K562 (cell line): ENCODE measurements around the gene ZACN. TPM values are rescaled to one million over a fixed set of nuclear protein-coding genes. Genes with fewer than 3 reads are reported as not detected.

Experiments used
- CREBBP ChIP-seq: IDR thresholded peaks from one replicate; pipeline ENCODE4 v1.6.1; 2012; ENCODE audit warnings: low read depth, mild to moderate bottlenecking, control low read depth, inconsistent platforms, low read length
- CREM ChIP-seq: IDR thresholded peaks from 2 replicates; pipeline ENCODE4 v1.6.1; 2014; ENCODE audit warnings: antibody characterized with exemption, low read depth
- FUS ChIP-seq: fragments of 200-400 bp; formaldehyde crosslinking; optimal IDR thresholded peaks from 2 replicates; pipeline ENCODE3; 2017; ENCODE audit warnings: low read depth, low read length
- HDAC2 ChIP-seq: fragments of 450-650 bp; IDR thresholded peaks from 2 replicates; pipeline ENCODE4 v1.6.1; 2016; ENCODE audit warnings: mild to moderate bottlenecking
- ILK ChIP-seq: fragments of 450-650 bp; IDR thresholded peaks from 2 replicates; pipeline ENCODE4 v1.6.1; 2016; ENCODE audit warnings: missing genetic modification characterization, low read depth, mild to moderate bottlenecking, missing compliant biosample characterization, moderate library complexity, borderline replicate concordance
- KAT7 ChIP-seq: sonication (generic); formaldehyde crosslinking; IDR thresholded peaks from 2 replicates; pipeline ENCODE4 v1.8.0; 2022; ENCODE audit warnings: missing genetic modification reagents, mild to moderate bottlenecking, borderline replicate concordance
- MYNN ChIP-seq, 2 experiments: sonication (generic); formaldehyde crosslinking in 1 of 2; IDR thresholded peaks; 2 replicates each; pipeline versions ENCODE4 v1.5.0 to v1.6.1; 2016 to 2020; ENCODE audit warnings: antibody characterized with exemption in 1 of 2, missing genetic modification reagents in 1 of 2
- RAD51 ChIP-seq: fragments of 450-650 bp; IDR thresholded peaks from 2 replicates; pipeline ENCODE4 v1.7.1; 2016; ENCODE audit warnings: low read depth, mild to moderate bottlenecking, borderline replicate concordance
- RBM17 ChIP-seq: fragments of 200-400 bp; formaldehyde crosslinking; IDR thresholded peaks from 2 replicates; pipeline ENCODE4 v1.6.1; 2017; ENCODE audit warnings: low read depth, mild to moderate bottlenecking, low read length, borderline replicate concordance
- RHOXF2B ChIP-seq: fragments of 250-450 bp; sonication (Bioruptor Pico); conservative IDR thresholded peaks from 2 replicates; pipeline ENCODE4 v1.5.1; 2021
- TCF3 ChIP-seq: sonication (generic); formaldehyde crosslinking; IDR thresholded peaks from 2 replicates; pipeline ENCODE4 v1.4.0; 2020; ENCODE audit warnings: mild to moderate bottlenecking, missing genetic modification reagents
- TOE1 ChIP-seq, 2 experiments: fragments of 450-650 bp in 1 of 2; sonication (generic) in 1 of 2; formaldehyde crosslinking in 1 of 2; IDR thresholded peaks; 2 replicates each; pipeline versions ENCODE4 v1.7.1 to v1.8.0; 2016 to 2022; ENCODE audit warnings: borderline replicate concordance in 2 of 2, mild to moderate bottlenecking in 2 of 2, antibody characterized with exemption in 1 of 2, inconsistent platforms in 1 of 2, low read depth in 1 of 2, missing genetic modification reagents in 1 of 2, moderate library complexity in 1 of 2
- ZKSCAN1 ChIP-seq: fragments of 150-350 bp; IDR thresholded peaks from 2 replicates; pipeline ENCODE4 v1.6.1; 2016; ENCODE audit warnings: low read depth, low read length
- ZNF324 ChIP-seq: fragments of 250-450 bp; sonication (Bioruptor Pico); IDR thresholded peaks from 2 replicates; pipeline ENCODE4 v1.4.0; 2020; ENCODE audit warnings: mild to moderate bottlenecking
- ZNF778 ChIP-seq: fragments of 450-650 bp; formaldehyde crosslinking; IDR thresholded peaks from 2 replicates; pipeline ENCODE4 v1.4.0; 2020; ENCODE audit warnings: mild to moderate bottlenecking, moderate library complexity
- polyA plus RNA-seq, 8 experiments: library from polyadenylated mRNA; depleted of rRNA in 4 of 8; stranded (reverse) in 5 of 8; unstranded in 3 of 8; fragments of >200 nt; fragmentation: Nextera tagmentation in 2 of 8; fragmentation: Illumina TruSeq in 1 of 8; extraction: Ambion mirVana in 2 of 8; extraction: Trizol in 1 of 8; gene quantifications; 2 replicates each; pipeline versions ENCODE4 v1.2.1 to v1.2.3, GENCODE V29; 2011 to 2014; ENCODE audit warnings: inconsistent platforms in 1 of 8, missing spikeins in 1 of 8
- total RNA-seq, 7 experiments: library from RNA; depleted of rRNA in 6 of 7; stranded (reverse); fragments of >200 nt in 6 of 7; fragmentation: Illumina TruSeq in 2 of 7; extraction: Trizol in 2 of 7; gene quantifications; 2 replicates each; pipeline versions ENCODE4 v1.2.1 to v1.2.3, GENCODE V29; 2011 to 2021; ENCODE audit warnings: low replicate concordance in 1 of 7
- TF ChIP-seq, protein P1 (sequence below): sonication (generic); formaldehyde crosslinking; IDR thresholded peaks from 2 replicates; pipeline ENCODE4 v1.8.0; 2022; ENCODE audit warnings: mild to moderate bottlenecking, missing genetic modification reagents, borderline replicate concordance
- TF ChIP-seq, protein P2 (sequence below): fragments of 250-450 bp; sonication (Bioruptor Pico); IDR thresholded peaks from 2 replicates; pipeline ENCODE4 v1.8.0; 2021; ENCODE audit warnings: borderline replicate concordance, mild to moderate bottlenecking, moderate library complexity; ENCODE audit not compliant: poor library complexity, severe bottlenecking
- TF ChIP-seq, protein P3 (sequence below): fragments of 450-650 bp; formaldehyde crosslinking; IDR thresholded peaks from 2 replicates; pipeline ENCODE4 v1.4.0; 2022; ENCODE audit warnings: missing genetic modification characterization
- TF ChIP-seq, protein P4 (sequence below): IDR thresholded peaks from 3 replicates; pipeline ENCODE4 v1.6.1; 2011; ENCODE audit warnings: borderline replicate concordance, mild to moderate bottlenecking; ENCODE audit not compliant: insufficient read length, insufficient read depth
- TF ChIP-seq, protein P5 (sequence below): fragments of 450-650 bp; formaldehyde crosslinking; IDR thresholded peaks from 2 replicates; pipeline ENCODE4 v1.4.0; 2020; ENCODE audit warnings: mild to moderate bottlenecking, mixed read lengths

ZACN gene
- total and polyA plus RNA-seq, 9 of the 15 experiments (the other 6 are each of a cell fraction or from before 2014, with no cell fraction given) = 0.07 TPM; not detected in 8

DNA sequence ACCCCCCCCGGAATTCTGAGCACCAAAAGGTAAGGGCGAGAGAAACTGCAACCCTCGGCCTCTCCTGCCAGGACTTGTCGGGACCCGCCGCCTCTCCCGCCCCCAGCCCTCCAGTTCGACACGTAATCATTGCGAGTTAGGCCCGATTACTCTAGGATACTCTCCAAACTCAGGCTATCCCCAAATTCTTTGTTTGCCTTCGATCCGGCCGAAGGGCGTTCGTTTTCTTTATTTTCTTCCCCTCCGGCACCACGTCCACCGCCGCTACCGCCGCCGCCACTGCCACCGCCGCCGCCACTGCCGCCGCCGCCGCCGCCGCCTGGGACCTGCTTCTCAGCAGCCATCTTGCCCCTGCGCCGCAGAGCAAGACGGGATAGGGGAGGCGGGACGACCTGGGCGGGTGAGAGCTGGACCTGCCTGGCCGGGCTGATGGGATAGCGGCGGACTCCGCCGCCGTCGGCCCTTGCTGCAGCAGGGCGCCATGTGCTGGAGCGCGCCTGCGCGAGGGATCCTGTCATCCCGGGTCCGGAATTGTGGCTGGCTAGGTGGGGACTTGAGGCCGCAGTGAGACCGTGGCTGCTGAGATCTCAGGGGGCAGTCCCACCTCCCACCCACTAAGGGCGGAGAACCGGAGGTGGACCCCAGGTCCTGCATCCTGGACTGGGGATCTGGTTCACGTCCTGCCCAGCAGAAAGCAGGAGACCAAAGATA, 6.7 kb upstream of the ZACN start, which contains the start of gene SRP68 (continued):
- TF ChIP-seq, protein P1, sequence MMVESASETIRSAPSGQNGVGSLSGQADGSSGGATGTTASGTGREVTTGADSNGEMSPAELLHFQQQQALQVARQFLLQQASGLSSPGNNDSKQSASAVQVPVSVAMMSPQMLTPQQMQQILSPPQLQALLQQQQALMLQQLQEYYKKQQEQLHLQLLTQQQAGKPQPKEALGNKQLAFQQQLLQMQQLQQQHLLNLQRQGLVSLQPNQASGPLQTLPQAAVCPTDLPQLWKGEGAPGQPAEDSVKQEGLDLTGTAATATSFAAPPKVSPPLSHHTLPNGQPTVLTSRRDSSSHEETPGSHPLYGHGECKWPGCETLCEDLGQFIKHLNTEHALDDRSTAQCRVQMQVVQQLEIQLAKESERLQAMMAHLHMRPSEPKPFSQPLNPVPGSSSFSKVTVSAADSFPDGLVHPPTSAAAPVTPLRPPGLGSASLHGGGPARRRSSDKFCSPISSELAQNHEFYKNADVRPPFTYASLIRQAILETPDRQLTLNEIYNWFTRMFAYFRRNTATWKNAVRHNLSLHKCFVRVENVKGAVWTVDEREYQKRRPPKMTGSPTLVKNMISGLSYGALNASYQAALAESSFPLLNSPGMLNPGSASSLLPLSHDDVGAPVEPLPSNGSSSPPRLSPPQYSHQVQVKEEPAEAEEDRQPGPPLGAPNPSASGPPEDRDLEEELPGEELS (CRISPR knock-in tag) = peak; percentile 33; the same call in 1 of the 2 replicates
- TF ChIP-seq CREBBP (no peak), HDAC2 (no peak), RHOXF2B (CRISPR knock-in tag) (no peak), KAT7 (CRISPR knock-in tag) (peak; percentile 96; the same call in 1 of the 2 replicates), ILK (tag) (no peak), ZKSCAN1 (no peak; the same call in 1 of the 2 replicates), RBM17 (no peak), ZNF778 (no peak), TCF3 (CRISPR knock-in tag) (no peak), CREM (peak; percentile 62), FUS (no peak), ZNF324 (CRISPR knock-in tag) (no peak), MYNN (IDR thresholded peaks at IDR 0.05) (no peak), MYNN (CRISPR knock-in tag; IDR thresholded peaks at IDR 0.05) (no peak), RAD51 (no peak), TOE1 (IDR thresholded peaks at IDR 0.05; ENCODE audit: borderline replicate concordance) (no peak), TOE1 (CRISPR knock-in tag; IDR thresholded peaks at IDR 0.05; ENCODE audit: borderline replicate concordance, low read depth) (0 out of 2 replicates have a peak, but pooled peaks have one; percentile 61)
- TF ChIP-seq, protein P2, sequence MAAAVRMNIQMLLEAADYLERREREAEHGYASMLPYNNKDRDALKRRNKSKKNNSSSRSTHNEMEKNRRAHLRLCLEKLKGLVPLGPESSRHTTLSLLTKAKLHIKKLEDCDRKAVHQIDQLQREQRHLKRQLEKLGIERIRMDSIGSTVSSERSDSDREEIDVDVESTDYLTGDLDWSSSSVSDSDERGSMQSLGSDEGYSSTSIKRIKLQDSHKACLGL = no peak
- TF ChIP-seq, protein P3, sequence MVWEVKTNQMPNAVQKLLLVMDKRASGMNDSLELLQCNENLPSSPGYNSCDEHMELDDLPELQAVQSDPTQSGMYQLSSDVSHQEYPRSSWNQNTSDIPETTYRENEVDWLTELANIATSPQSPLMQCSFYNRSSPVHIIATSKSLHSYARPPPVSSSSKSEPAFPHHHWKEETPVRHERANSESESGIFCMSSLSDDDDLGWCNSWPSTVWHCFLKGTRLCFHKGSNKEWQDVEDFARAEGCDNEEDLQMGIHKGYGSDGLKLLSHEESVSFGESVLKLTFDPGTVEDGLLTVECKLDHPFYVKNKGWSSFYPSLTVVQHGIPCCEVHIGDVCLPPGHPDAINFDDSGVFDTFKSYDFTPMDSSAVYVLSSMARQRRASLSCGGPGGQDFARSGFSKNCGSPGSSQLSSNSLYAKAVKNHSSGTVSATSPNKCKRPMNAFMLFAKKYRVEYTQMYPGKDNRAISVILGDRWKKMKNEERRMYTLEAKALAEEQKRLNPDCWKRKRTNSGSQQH (CRISPR knock-in tag) = no peak
- TF ChIP-seq, protein P4, sequence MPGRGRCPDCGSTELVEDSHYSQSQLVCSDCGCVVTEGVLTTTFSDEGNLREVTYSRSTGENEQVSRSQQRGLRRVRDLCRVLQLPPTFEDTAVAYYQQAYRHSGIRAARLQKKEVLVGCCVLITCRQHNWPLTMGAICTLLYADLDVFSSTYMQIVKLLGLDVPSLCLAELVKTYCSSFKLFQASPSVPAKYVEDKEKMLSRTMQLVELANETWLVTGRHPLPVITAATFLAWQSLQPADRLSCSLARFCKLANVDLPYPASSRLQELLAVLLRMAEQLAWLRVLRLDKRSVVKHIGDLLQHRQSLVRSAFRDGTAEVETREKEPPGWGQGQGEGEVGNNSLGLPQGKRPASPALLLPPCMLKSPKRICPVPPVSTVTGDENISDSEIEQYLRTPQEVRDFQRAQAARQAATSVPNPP = no peak
- TF ChIP-seq, protein P5, sequence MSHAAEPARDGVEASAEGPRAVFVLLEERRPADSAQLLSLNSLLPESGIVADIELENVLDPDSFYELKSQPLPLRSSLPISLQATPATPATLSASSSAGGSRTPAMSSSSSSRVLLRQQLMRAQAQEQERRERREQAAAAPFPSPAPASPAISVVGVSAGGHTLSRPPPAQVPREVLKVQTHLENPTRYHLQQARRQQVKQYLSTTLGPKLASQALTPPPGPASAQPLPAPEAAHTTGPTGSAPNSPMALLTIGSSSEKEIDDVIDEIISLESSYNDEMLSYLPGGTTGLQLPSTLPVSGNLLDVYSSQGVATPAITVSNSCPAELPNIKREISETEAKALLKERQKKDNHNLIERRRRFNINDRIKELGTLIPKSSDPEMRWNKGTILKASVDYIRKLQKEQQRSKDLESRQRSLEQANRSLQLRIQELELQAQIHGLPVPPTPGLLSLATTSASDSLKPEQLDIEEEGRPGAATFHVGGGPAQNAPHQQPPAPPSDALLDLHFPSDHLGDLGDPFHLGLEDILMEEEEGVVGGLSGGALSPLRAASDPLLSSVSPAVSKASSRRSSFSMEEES = no peak
